Smooth muscle cell (in vitro differentiated cells): ENCODE measurements around the gene CIC. TPM values are rescaled to one million over a fixed set of nuclear protein-coding genes. Genes with fewer than 3 reads are reported as not detected.
A peak's percentile ranks its signal among the peaks of the same experiment; 100 is the strongest.

Experiments
- DNase-seq: peaks from one replicate; lab custom pipeline; 2025; ENCODE audit not compliant: unreplicated experiment; lab: John Stamatoyannopoulos, UW
- H2AFZ ChIP-seq: fragments of 200-600 bp; sonication (generic); 2 replicates; pipeline ENCODE4 v1.6.0; 2016; ENCODE audit warnings: antibody characterized with exemption, low read depth, mild to moderate bottlenecking
- H3F3A ChIP-seq: fragments of 200-600 bp; sonication (generic); 2 replicates; pipeline ENCODE4 v1.6.0; 2017; ENCODE audit warnings: antibody characterized with exemption, low read depth
- H3K27ac ChIP-seq: fragments of 200-600 bp; sonication (generic); 2 replicates; pipeline ENCODE4 v1.5.1; 2016; ENCODE audit warnings: low read depth, mild to moderate bottlenecking
- H3K27me3 ChIP-seq: fragments of 200-600 bp; sonication (generic); 2 replicates; pipeline ENCODE4 v1.6.1; 2016; ENCODE audit warnings: low read depth, mild to moderate bottlenecking
- H3K36me3 ChIP-seq: fragments of 200-600 bp; sonication (generic); 2 replicates; pipeline ENCODE4 v1.5.1; 2016; ENCODE audit warnings: low read depth
- H3K4me1 ChIP-seq: fragments of 200-600 bp; sonication (generic); 2 replicates; pipeline ENCODE4 v1.5.1; 2016; ENCODE audit warnings: low read depth
- H3K4me2 ChIP-seq: fragments of 200-600 bp; sonication (generic); 2 replicates; pipeline ENCODE4 v1.6.0; 2016; ENCODE audit warnings: mild to moderate bottlenecking
- H3K4me3 ChIP-seq: fragments of 200-600 bp; sonication (generic); 2 replicates; pipeline ENCODE4 v1.5.1; 2016; ENCODE audit warnings: mild to moderate bottlenecking
- H3K79me2 ChIP-seq: fragments of 200-600 bp; sonication (generic); 2 replicates; pipeline ENCODE4 v1.6.0; 2016; ENCODE audit warnings: low read depth, mild to moderate bottlenecking
- H3K9ac ChIP-seq: fragments of 200-600 bp; sonication (generic); 2 replicates; pipeline ENCODE4 v1.6.0; 2016; ENCODE audit warnings: low read depth
- H3K9me3 ChIP-seq: fragments of 200-600 bp; sonication (generic); replicated peaks from 2 replicates; pipeline ENCODE4 v1.5.1; 2016; ENCODE audit warnings: low read depth
- H4K20me1 ChIP-seq: fragments of 200-600 bp; sonication (generic); 2 replicates; pipeline ENCODE4 v1.6.0; 2016; ENCODE audit warnings: low read depth
- WGBS: methylation state at CpG from one replicate; pipeline ENCODE4 v1.1.7; 2016; ENCODE audit warnings: low lambda C conversion rate; 5-methylcytosine and 5-hydroxymethylcytosine counted together
- polyA plus RNA-seq: library from polyadenylated mRNA; unstranded; fragments of >200 nt; fragmentation: Nextera tagmentation; extraction: Ambion mirVana; gene quantifications from 2 replicates; pipeline ENCODE4 v1.2.1, GENCODE V29; 2016
- total RNA-seq: library from RNA; depleted of rRNA; stranded (reverse); fragments of >200 nt; gene quantifications from 2 replicates; pipeline ENCODE4 v1.2.3, GENCODE V29; 2014
- TF ChIP-seq, protein P1 (sequence below): fragments of 200-600 bp; sonication (generic); IDR thresholded peaks from 2 replicates; pipeline ENCODE4 v1.5.1; 2017; ENCODE audit warnings: borderline replicate concordance, mild to moderate bottlenecking, antibody characterized with exemption; ENCODE audit not compliant: insufficient read depth, poor library complexity, severe bottlenecking

CIC gene
- total and polyA plus RNA-seq, 2 experiments from 2014 or later, result 12.6 to 18.4 TPM

DNA sequence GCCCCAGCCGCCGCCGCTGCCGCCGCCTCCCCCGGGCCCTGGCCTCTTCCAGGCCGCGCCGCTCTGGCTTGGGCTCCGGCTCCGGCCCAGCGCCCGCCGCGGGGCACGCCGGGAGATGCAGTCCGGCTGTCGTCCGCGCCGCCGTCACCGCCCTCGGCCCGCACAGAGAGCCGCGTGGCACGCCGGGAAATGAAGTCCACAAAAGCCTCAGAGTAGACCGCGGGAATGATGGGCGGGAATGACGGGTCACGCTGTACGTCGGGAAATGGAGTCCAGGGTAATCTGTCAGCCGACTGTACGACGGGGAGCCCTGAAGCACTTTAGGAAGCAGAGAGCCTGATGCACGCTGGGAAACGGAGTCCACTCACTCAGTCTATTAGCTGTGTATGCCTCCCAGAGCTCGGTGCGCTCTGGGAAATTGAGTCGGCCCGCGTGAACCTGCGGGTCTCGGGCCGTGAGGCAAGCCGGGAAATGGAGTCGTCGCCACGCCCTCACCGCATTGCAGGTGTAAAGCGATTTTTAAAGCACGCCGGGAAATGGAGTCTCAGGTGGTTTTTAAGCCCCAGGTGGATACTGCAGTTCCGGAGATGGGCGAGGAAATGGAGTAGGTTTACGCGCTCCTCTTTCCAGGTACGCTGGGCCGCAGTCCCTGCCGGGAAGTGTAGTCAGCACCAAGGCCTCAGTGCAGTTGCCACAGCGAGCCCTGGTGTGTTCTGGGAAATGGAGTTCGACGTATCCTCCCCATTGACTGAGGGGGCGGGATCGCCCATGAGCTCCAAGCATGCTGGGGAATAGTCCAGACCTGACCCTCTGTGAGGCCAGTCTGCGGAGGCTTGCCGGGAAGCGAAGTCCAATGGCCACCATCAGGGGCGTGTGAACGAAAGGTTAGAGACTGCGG is 26.3 kb upstream of the CIC start, which contains the start of gene GSK3A:
GSK3A (minus strand) TSS at position 91 of the 898 bp plus-strand sequence. CDS start 137 bp downstream, outside the sequence.
- H3K27ac ChIP-seq, result peak within 1 kb of the TSS; percentile 74
- no peaks in the 10 kb centered on the region for H3K27me3 ChIP-seq
- 1% methylated on average over 73 of the region's 76 CpGs for WGBS
- H3F3A ChIP-seq, result peaks cover 22% of the 10 kb centered on the region
- no peaks in the 10 kb centered on the region for H3K9me3 ChIP-seq
- H3K4me2 ChIP-seq, result peak within 1 kb of the TSS; percentile 100
- peak within 1 kb of the TSS; percentile 93 for H3K9ac ChIP-seq
- H4K20me1 ChIP-seq, result peaks cover 50% of the 10 kb centered on the region
- H3K79me2 ChIP-seq, result peaks cover 42% of the 10 kb centered on the region
- no peaks in the 10 kb centered on the region for H3K36me3 ChIP-seq
- H2AFZ ChIP-seq, result no peak within 1 kb of the TSS
- H3K4me3 ChIP-seq, result peak within 1 kb of the TSS; percentile 57
- DNase-seq, result peak; percentile 92
- H3K4me1 ChIP-seq, result peaks cover 15% of the 10 kb centered on the region
- TF ChIP-seq, protein P1, sequence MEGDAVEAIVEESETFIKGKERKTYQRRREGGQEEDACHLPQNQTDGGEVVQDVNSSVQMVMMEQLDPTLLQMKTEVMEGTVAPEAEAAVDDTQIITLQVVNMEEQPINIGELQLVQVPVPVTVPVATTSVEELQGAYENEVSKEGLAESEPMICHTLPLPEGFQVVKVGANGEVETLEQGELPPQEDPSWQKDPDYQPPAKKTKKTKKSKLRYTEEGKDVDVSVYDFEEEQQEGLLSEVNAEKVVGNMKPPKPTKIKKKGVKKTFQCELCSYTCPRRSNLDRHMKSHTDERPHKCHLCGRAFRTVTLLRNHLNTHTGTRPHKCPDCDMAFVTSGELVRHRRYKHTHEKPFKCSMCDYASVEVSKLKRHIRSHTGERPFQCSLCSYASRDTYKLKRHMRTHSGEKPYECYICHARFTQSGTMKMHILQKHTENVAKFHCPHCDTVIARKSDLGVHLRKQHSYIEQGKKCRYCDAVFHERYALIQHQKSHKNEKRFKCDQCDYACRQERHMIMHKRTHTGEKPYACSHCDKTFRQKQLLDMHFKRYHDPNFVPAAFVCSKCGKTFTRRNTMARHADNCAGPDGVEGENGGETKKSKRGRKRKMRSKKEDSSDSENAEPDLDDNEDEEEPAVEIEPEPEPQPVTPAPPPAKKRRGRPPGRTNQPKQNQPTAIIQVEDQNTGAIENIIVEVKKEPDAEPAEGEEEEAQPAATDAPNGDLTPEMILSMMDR, result no peak

DNA sequence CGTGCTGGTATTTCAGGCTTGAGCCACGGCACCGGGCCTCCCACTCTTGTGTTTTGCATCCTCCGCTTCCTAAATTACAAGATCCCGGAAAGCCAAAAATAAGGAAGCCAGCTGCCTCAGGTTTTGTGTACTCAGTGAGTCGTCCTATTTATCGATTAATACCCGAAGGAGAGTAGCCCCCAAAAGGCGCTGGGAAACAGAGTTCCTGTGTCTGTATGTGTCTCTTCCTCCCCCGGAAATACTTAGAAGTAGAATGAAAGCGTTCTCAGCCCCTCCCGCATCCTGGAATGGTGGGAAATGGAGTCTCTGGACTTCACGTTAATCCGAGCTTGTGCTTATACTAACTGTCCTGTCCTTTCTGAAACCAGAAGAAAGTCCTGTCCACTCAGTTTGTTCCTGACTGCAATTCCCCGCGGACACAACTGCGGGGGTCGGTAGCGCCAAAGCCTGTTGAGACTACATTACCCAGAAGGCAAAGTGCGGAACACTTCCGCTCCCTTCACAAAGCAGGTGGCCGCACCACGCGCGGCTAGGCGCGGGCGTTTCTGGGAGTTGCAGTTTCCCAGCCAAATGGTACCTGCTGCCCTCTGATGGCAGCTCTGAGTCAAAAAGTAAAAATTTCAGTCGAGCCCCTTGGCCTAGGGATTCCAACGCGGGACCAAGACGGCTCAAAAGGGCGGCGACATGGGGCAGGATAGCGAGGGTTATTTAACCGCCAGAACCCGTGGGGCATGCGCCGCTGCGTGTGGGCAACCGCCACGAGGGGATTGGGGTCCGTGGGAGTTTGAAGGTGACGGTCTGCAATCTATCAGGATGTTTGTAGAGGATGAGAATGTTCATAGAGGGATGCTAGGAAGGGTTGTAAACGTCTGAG is 24.5 kb upstream of the CIC start:
- peaks cover 15% of the 10 kb centered on the region for H3K4me1 ChIP-seq
- H3K79me2 ChIP-seq, result peaks cover 34% of the 10 kb centered on the region
- peak overlapping the region; percentile 59 for H3K27ac ChIP-seq
- H3K27me3 ChIP-seq, result no peaks in the 10 kb centered on the region
- peak overlapping the region; percentile 57 for H3K4me3 ChIP-seq
- H4K20me1 ChIP-seq, result peaks cover 58% of the 10 kb centered on the region
- no peaks in the 10 kb centered on the region for H3K9me3 ChIP-seq
- no peak overlapping the region for H2AFZ ChIP-seq
- 5% methylated on average over 45 of the region's 45 CpGs for WGBS
- no peaks in the 10 kb centered on the region for H3K36me3 ChIP-seq
- TF ChIP-seq, protein P1, result peak; percentile 40
- peak overlapping the region; percentile 27 for H3K9ac ChIP-seq
- DNase-seq, result peak; percentile 56
- H3F3A ChIP-seq, result peaks cover 32% of the 10 kb centered on the region
- peak overlapping the region; percentile 93 for H3K4me2 ChIP-seq

DNA sequence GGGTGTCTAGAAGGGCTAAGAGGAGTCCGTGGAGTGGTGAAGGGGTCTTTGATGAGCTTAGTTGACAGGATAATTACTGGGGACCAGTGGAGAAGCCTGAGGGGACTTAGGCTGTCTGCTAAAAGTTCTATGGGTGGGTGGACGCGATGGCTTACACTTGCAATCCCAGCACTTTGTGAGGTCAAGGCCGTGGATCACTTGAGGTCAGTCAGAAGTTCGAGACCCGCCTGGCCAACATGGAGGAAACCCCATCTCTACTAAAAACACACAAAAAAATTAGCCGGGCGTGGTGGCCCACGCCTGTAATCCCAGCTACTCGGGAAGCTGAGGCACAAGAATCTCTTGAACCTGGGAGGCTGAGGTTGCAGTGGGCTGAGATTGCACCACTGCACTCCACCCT is 23.8 kb upstream of the CIC start:
- Histone ChIP-seq H3K79me2 (peaks cover 34% of the 10 kb centered on the region), H3K27ac (peak overlapping the region; percentile 47), H3K4me2 (peak overlapping the region; percentile 93), H3K27me3 (no peaks in the 10 kb centered on the region), H3F3A (peaks cover 32% of the 10 kb centered on the region), H4K20me1 (peaks cover 58% of the 10 kb centered on the region), H3K36me3 (no peaks in the 10 kb centered on the region), H3K9me3 (no peaks in the 10 kb centered on the region), H3K9ac (no peak overlapping the region), H3K4me1 (peaks cover 15% of the 10 kb centered on the region), H2AFZ (no peak overlapping the region), H3K4me3 (no peak overlapping the region)
- TF ChIP-seq, protein P1, result no peak
- 84% methylated on average over 10 of the region's 10 CpGs for WGBS
- DNase-seq, result no peak
